ENCODE results near the gene HSPA1L. TPM values are rescaled to one million over a fixed set of nuclear protein-coding genes. Genes with fewer than 3 reads are reported as not detected.

Gene HSPA1L
- total RNA-seq, 2 donors from 2014 or later: 0.33 to 1.0 TPM

- intact Hi-C loops (cut with DNase I): no loop called here
- peak in 1 of 4 donors; percentile 34 for DNase-seq
These were observed 46.5 kb downstream of the HSPA1L start for GRCh38 chr6:31768363-31769257.

GRCh38 chr6:31767096-31767645 is 47.9 kb downstream of the HSPA1L start:
- no peak overlapping the region for H3K27ac ChIP-seq
- WGBS, 2 donors: 70 to 83% methylated on average over 2 to 6 of the region's 6 CpGs
- DNase-seq (no peak), ATAC-seq (no peak)
- H3K9me3 ChIP-seq: no peaks in the 10 kb centered on the region
- no peaks in the 10 kb centered on the region for H3K27me3 ChIP-seq
- no peaks in the 10 kb centered on the region for H3K36me3 ChIP-seq (replicated peaks in 1 of 2; ENCODE audit: insufficient read depth in 1 of 2, low read depth in 2 of 2)
- H3K4me3 ChIP-seq: no peak overlapping the region
- peaks cover 4% of the 10 kb centered on the region for H3K4me1 ChIP-seq
- intact Hi-C loops (cut with DNase I): no loop called here
- no peak for TF ChIP-seq POLR2A (IDR thresholded peaks at IDR 0.05)
- no peak for TF ChIP-seq CTCF (IDR thresholded peaks at IDR 0.05)

More at GRCh38 chr6:31768363-31769257, 46.5 kb downstream of the HSPA1L start:
- H3K4me3 ChIP-seq: no peak overlapping the region
- 72 to 82% methylated on average over 13 to 18 of the region's 18 CpGs for WGBS, 2 donors
- no peak overlapping the region for H3K27ac ChIP-seq
- H3K9me3 ChIP-seq: no peaks in the 10 kb centered on the region
- no peaks in the 10 kb centered on the region for H3K36me3 ChIP-seq (replicated peaks in 1 of 2; ENCODE audit: insufficient read depth in 1 of 2, low read depth in 2 of 2)
- H3K27me3 ChIP-seq: no peaks in the 10 kb centered on the region
- H3K4me1 ChIP-seq: peaks cover 4% of the 10 kb centered on the region
- no peak for TF ChIP-seq POLR2A (IDR thresholded peaks at IDR 0.05)
- no peak for TF ChIP-seq CTCF (IDR thresholded peaks at IDR 0.05)
- ATAC-seq: no peak

- intact Hi-C loops (cut with DNase I): no loop called here
These were observed 48.9 kb downstream of the HSPA1L start for GRCh38 chr6:31765910-31766794.

GRCh38 chr6:31765559-31765909 is 49.5 kb downstream of the HSPA1L start:
- intact Hi-C loops (cut with DNase I): no loop called here
- Histone ChIP-seq H3K4me3 (no peak overlapping the region), H3K27me3 (no peaks in the 10 kb centered on the region), H3K4me1 (peaks cover 4% of the 10 kb centered on the region), H3K9me3 (no peaks in the 10 kb centered on the region), H3K27ac (no peak overlapping the region), H3K36me3 (replicated peaks in 1 of 2; ENCODE audit: insufficient read depth in 1 of 2, low read depth in 2 of 2) (no peaks in the 10 kb centered on the region)
- ATAC-seq (no peak), DNase-seq (no peak)
- 84 to 88% methylated on average over 7 to 9 of the region's 9 CpGs for WGBS, 2 donors
- TF ChIP-seq POLR2A (IDR thresholded peaks at IDR 0.05): no peak
- TF ChIP-seq CTCF (IDR thresholded peaks at IDR 0.05): no peak

More at GRCh38 chr6:31765910-31766794, 48.9 kb downstream of the HSPA1L start:
- no peak for DNase-seq
- H3K9me3 ChIP-seq: no peaks in the 10 kb centered on the region
- no peak overlapping the region for H3K4me3 ChIP-seq
- peaks cover 4% of the 10 kb centered on the region for H3K4me1 ChIP-seq
- no peaks in the 10 kb centered on the region for H3K27me3 ChIP-seq
- no peak for ATAC-seq
- 45 to 54% methylated on average over 19 to 42 of the region's 42 CpGs for WGBS, 2 donors
- TF ChIP-seq POLR2A (IDR thresholded peaks at IDR 0.05) (no peak), CTCF (IDR thresholded peaks at IDR 0.05) (no peak)
- H3K36me3 ChIP-seq (replicated peaks in 1 of 2; ENCODE audit: insufficient read depth in 1 of 2, low read depth in 2 of 2): no peaks in the 10 kb centered on the region
- H3K27ac ChIP-seq: no peak overlapping the region

All from body of pancreas (tissue), 4 donors.